ENCODE measurements around the gene BCL6B. TPM values are rescaled to one million over a fixed set of nuclear protein-coding genes. Genes with fewer than 3 reads are reported as not detected.

BCL6B gene
- total RNA-seq, 1 experiment from 2014 or later, result 0.58 TPM

DNA sequence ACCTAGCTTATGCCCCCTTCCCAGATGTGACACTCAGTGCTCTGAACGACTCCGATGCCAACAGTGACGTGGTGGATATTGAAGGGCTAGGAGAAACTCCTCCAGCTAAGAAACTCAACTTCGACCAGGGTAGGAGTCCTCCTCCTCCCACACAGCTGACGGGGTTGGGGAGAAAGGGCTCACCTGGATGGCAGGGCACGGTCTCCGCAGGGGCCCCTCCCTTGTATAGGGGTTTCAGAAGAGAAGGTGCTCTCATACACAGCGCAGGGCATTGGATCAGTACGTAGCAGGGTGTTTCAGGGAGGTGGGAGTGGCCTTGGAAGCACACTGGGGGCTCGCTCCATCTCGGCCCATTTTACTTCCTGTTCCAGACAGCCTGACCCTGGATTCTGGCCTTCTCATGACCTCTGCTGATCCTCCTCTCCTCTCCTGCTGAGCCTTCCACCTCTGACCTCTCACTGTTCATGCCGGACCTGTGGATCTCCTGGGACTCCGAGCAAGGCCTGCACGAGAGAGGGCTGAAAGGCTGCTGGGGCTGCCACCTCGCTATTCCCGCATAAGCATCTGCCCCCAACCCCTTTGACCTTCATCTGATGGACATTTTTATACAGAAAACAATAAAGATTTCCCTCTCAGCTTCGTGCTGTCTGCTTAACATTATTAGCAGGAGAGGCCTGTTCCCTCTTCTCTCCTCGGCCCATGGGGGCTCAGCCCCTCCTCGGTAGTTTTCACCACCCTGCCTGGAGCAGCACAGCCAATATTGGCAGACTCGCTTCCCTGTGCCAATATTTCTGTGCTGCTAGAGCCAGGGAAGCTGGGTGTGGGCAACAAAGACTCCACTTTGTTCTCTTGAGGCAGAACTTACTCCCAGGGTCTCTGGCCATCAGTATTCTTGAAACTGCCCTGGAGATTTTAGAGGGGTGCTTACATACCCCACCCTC is 5.7 kb upstream of the BCL6B start:
- CTCF ChIA-PET, result interaction anchor here (0.6 kb wide), 1 partner anchor 15 kb away, joined by 3 read pairs; no protein-coding TSS in a partner anchor
- H3K27ac ChIP-seq (ENCODE audit: low read depth, low read length, poor library complexity, severe bottlenecking), result no peak overlapping the region
- no peak for DNase-seq (ENCODE audit: low spot score)
- intact Hi-C loops (cut with micrococcal nuclease; ENCODE audit: unreplicated experiment), result no loop called here
- H3K27me3 ChIP-seq (replicated peaks; ENCODE audit: insufficient read depth, low read depth, low read length, poor library complexity), result no peaks in the 10 kb centered on the region
- TF ChIP-seq EZH2 (IDR thresholded peaks at IDR 0.05; ENCODE audit: borderline replicate concordance, low read depth, low read length, poor library complexity, severe bottlenecking) (no peak), CTCF (conservative IDR thresholded peaks at IDR 0.05; ENCODE audit: low read depth, low read length) (no peak)
- H3K36me3 ChIP-seq (ENCODE audit: insufficient read depth, low read length, poor library complexity, severe bottlenecking), result no peaks in the 10 kb centered on the region
- no TSS peak for BruUV-seq (replicated peaks)
- H3K4me1 ChIP-seq (ENCODE audit: insufficient read depth, low read length, poor library complexity, severe bottlenecking), result peaks cover 24% of the 10 kb centered on the region
- H3K9me3 ChIP-seq (ENCODE audit: low read depth, low read length, poor library complexity, severe bottlenecking), result no peaks in the 10 kb centered on the region
- H3K4me3 ChIP-seq (ENCODE audit: low read depth, low read length, poor library complexity, severe bottlenecking), result no peak overlapping the region
- POLR2A ChIA-PET (ENCODE audit: low non-redundant PET), result no interaction called here

DNA sequence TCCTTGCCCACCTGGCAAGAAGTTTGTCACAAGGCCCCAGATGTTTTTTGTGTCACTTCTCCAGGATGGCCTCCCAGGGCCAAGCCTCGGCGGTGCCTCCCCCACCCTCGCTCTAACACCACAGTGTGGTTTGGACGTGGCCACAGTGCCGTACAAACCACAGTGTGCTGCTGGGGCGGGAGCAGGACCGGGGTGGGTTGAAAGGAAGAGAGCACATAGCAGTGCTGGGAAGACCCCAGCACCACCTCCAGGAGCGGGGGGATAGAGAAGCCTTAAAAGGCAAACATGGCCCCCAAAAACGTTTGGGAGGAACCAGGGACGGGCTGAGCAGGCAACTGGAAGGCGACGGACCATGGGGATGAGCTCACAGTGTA is 5.0 kb upstream of the BCL6B start:
- TF ChIP-seq EZH2 (IDR thresholded peaks at IDR 0.05; ENCODE audit: borderline replicate concordance, low read depth, low read length, poor library complexity, severe bottlenecking) (no peak), CTCF (conservative IDR thresholded peaks at IDR 0.05; ENCODE audit: low read depth, low read length) (no peak)
- intact Hi-C loops (cut with micrococcal nuclease; ENCODE audit: unreplicated experiment), result no loop called here
- Histone ChIP-seq H3K27ac (ENCODE audit: low read depth, low read length, poor library complexity, severe bottlenecking) (no peak overlapping the region), H3K27me3 (replicated peaks; ENCODE audit: insufficient read depth, low read depth, low read length, poor library complexity) (no peaks in the 10 kb centered on the region), H3K9me3 (ENCODE audit: low read depth, low read length, poor library complexity, severe bottlenecking) (no peaks in the 10 kb centered on the region), H3K4me3 (ENCODE audit: low read depth, low read length, poor library complexity, severe bottlenecking) (no peak overlapping the region), H3K4me1 (ENCODE audit: insufficient read depth, low read length, poor library complexity, severe bottlenecking) (peaks cover 24% of the 10 kb centered on the region), H3K36me3 (ENCODE audit: insufficient read depth, low read length, poor library complexity, severe bottlenecking) (no peaks in the 10 kb centered on the region)
- no TSS peak for BruUV-seq (replicated peaks)
- no peak for DNase-seq (ENCODE audit: low spot score)
- POLR2A ChIA-PET (ENCODE audit: low non-redundant PET), result no interaction called here
- CTCF ChIA-PET, result no interaction called here

DNA sequence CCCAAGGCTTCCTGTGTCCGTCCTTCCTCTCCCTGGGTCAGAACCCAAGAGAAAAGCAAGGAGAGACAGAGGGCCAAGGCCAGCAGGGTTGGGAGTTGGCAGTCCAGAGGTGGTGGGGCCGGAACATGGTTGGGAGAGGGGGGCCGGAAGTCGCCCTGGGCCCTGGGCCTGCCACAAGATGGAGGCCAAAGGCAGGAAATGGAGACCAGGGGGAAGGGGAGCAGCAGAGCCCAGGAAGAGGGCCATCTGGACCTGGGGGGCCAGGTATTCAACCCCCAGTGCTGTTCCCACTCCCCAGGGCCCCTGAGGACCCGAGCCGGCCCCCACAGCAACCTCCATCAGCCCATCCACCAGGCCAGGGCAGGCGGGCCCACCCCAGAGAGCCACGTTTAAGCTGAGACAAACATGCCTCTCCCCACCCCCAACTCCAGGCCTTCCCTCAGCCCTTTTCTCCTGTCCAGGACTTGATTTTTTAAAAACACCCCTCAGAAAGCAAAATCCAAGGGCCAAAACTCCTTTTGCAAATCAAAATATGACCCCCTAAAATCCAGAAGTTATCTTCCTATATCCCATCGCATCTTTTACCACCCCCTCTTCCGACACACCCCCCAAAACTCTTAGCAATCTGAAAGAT is 4.4 kb upstream of the BCL6B start:
- TF ChIP-seq EZH2 (IDR thresholded peaks at IDR 0.05; ENCODE audit: borderline replicate concordance, low read depth, low read length, poor library complexity, severe bottlenecking) (no peak), CTCF (conservative IDR thresholded peaks at IDR 0.05; ENCODE audit: low read depth, low read length) (no peak)
- no peak overlapping the region for H3K4me3 ChIP-seq (ENCODE audit: low read depth, low read length, poor library complexity, severe bottlenecking)
- no peaks in the 10 kb centered on the region for H3K9me3 ChIP-seq (ENCODE audit: low read depth, low read length, poor library complexity, severe bottlenecking)
- H3K27me3 ChIP-seq (replicated peaks; ENCODE audit: insufficient read depth, low read depth, low read length, poor library complexity), result no peaks in the 10 kb centered on the region
- no TSS peak for BruUV-seq (replicated peaks)
- POLR2A ChIA-PET (ENCODE audit: low non-redundant PET), result no interaction called here
- CTCF ChIA-PET, result no interaction called here
- H3K4me1 ChIP-seq (ENCODE audit: insufficient read depth, low read length, poor library complexity, severe bottlenecking), result peaks cover 22% of the 10 kb centered on the region
- intact Hi-C loops (cut with micrococcal nuclease; ENCODE audit: unreplicated experiment), result no loop called here
- no peak for DNase-seq (ENCODE audit: low spot score)
- H3K36me3 ChIP-seq (ENCODE audit: insufficient read depth, low read length, poor library complexity, severe bottlenecking), result no peaks in the 10 kb centered on the region
- no peak overlapping the region for H3K27ac ChIP-seq (ENCODE audit: low read depth, low read length, poor library complexity, severe bottlenecking)

Data from A673 (cell line).